ENCODE data around the gene FRYL.

DNA sequence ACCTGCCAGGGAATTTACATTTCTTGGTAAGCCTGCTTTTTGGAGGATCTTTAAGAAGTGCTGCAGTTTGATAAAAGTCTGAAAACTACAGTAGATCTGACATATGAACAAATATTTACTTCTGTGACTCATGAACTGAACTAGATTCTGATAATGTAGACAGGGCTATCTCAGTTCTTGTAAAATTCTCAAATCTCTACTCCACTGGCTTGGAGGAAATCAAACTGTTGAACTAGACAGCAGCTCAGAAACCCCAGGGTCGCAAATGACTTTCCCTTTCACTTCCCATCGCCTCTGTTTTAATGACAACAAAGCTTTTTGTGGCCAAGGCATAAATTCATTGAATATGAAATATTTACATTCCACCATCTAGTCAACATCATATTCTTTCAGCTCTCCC, 35.4 kb upstream of the FRYL start:
- TF ChIP-seq POLR2AphosphoS5 (IDR thresholded peaks at IDR 0.05): no peak
- TF ChIP-seq, protein P1, sequence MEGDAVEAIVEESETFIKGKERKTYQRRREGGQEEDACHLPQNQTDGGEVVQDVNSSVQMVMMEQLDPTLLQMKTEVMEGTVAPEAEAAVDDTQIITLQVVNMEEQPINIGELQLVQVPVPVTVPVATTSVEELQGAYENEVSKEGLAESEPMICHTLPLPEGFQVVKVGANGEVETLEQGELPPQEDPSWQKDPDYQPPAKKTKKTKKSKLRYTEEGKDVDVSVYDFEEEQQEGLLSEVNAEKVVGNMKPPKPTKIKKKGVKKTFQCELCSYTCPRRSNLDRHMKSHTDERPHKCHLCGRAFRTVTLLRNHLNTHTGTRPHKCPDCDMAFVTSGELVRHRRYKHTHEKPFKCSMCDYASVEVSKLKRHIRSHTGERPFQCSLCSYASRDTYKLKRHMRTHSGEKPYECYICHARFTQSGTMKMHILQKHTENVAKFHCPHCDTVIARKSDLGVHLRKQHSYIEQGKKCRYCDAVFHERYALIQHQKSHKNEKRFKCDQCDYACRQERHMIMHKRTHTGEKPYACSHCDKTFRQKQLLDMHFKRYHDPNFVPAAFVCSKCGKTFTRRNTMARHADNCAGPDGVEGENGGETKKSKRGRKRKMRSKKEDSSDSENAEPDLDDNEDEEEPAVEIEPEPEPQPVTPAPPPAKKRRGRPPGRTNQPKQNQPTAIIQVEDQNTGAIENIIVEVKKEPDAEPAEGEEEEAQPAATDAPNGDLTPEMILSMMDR (IDR thresholded peaks at IDR 0.05): no peak
- no peak for TF ChIP-seq EP300 (IDR thresholded peaks at IDR 0.05)
